Thymus (tissue), 11 donors: ENCODE results near the gene GRPR. TPM values are rescaled to one million over a fixed set of nuclear protein-coding genes. Genes with fewer than 3 reads are reported as not detected.
"Not testable (repeated sequence)": the region's sequence is repeated elsewhere in the genome, so short reads cannot be mapped to it uniquely, and the experiment has no call there.

ENCODE experiments used
- DNase-seq, 9 donors: peaks; one replicate each; pipeline ENCODE4 v3.0.0-alpha.2; 2013; ENCODE audit warnings: low spot score in 9 of 9, low read depth in 6 of 9, missing footprints in 1 of 9
- H3K27ac ChIP-seq, 2 donors: one replicate each; pipeline ENCODE4 v1.5.1; 2013; ENCODE audit warnings: control low read depth in 1 of 2, low read depth in 1 of 2, low read length in 1 of 2, mild to moderate bottlenecking in 1 of 2, moderate library complexity in 1 of 2
- H3K27me3 ChIP-seq, 2 donors: one replicate each; pipeline ENCODE4 v1.5.1; 2013; ENCODE audit warnings: low read length in 1 of 2; ENCODE audit not compliant: control insufficient read depth in 2 of 2, insufficient read depth in 1 of 2
- H3K36me3 ChIP-seq, 2 donors: one replicate each; pipeline ENCODE4 v1.5.1; 2013; ENCODE audit warnings: low read length in 1 of 2, mild to moderate bottlenecking in 1 of 2, moderate library complexity in 1 of 2; ENCODE audit not compliant: control insufficient read depth in 2 of 2, insufficient read depth in 2 of 2
- H3K4me1 ChIP-seq, 2 donors: one replicate each; pipeline ENCODE4 v1.5.1; 2013; ENCODE audit warnings: low read length in 2 of 2; ENCODE audit not compliant: control insufficient read depth in 2 of 2, insufficient read depth in 2 of 2
- H3K4me3 ChIP-seq, 2 donors: one replicate each; pipeline ENCODE4 v1.5.1; 2013; ENCODE audit warnings: low read length in 2 of 2, control low read depth in 1 of 2, mild to moderate bottlenecking in 1 of 2
- H3K9me3 ChIP-seq, 2 donors: one replicate each; pipeline ENCODE4 v1.5.1; 2013; ENCODE audit warnings: low read length in 1 of 2, mild to moderate bottlenecking in 1 of 2; ENCODE audit not compliant: control insufficient read depth in 2 of 2, insufficient read depth in 1 of 2
- WGBS: extraction: QIAGEN DNeasy Blood & Tissue Kit; methylation state at CpG from one replicate; pipeline ENCODE4 v1.1.7; 2013; 5-methylcytosine and 5-hydroxymethylcytosine counted together
- polyA plus RNA-seq: library from polyadenylated mRNA; stranded (reverse); fragments of 200-250 nt; gene quantifications from one replicate; pipeline ENCODE4 v1.2.3, GENCODE V29; 2013
- total RNA-seq: library from RNA; stranded (reverse); fragments of 120-200 nt; gene quantifications from one replicate; pipeline ENCODE4 v1.2.4, GENCODE V29; 2013
- donor health status: healthy.

The GRPR gene
- total and polyA plus RNA-seq, 2 donors, result 0.02 to 0.05 TPM

- H3K27me3 ChIP-seq, result no peaks in the 10 kb centered on the region
- H3K9me3 ChIP-seq, result no peaks in the 10 kb centered on the region
- 89% methylated on average over 5 of the region's 5 CpGs for WGBS
- no peak for DNase-seq
- H3K27ac ChIP-seq, result no peak overlapping the region
- no peaks in the 10 kb centered on the region for H3K4me1 ChIP-seq
- H3K4me3 ChIP-seq, result no peak overlapping the region
- H3K36me3 ChIP-seq, result no peaks in the 10 kb centered on the region
Measured at GRCh38 chrX:16162391-16162790, 39.0 kb downstream of the GRPR start.

GRCh38 chrX:16164748-16165147 lies 41.4 kb downstream of the GRPR start:
- no peak overlapping the region for H3K27ac ChIP-seq

GRCh38 chrX:16167181-16167580 lies 43.8 kb downstream of the GRPR start, which contains the start of gene MAGEB17:
Gene MAGEB17 (plus strand): TSS chrX:16167481. CDS start chrX:16170383, 2,902 bp downstream.
- H3K9me3 ChIP-seq, result no peaks in the 10 kb centered on the region
- H3K36me3 ChIP-seq, result no peaks in the 10 kb centered on the region
- no peaks in the 10 kb centered on the region for H3K4me1 ChIP-seq
- WGBS, result 89% methylated on average over 5 of the region's 5 CpGs
- no peaks in the 10 kb centered on the region for H3K27me3 ChIP-seq
- H3K4me3 ChIP-seq, result no peak within 1 kb of the TSS
- no peak within 1 kb of the TSS for H3K27ac ChIP-seq
- no peak for DNase-seq

More at GRCh38 chrX:16164748-16165147, 41.4 kb downstream of the GRPR start:
- Histone ChIP-seq H3K9me3 (no peaks in the 10 kb centered on the region), H3K4me1 (no peaks in the 10 kb centered on the region), H3K4me3 (no peak overlapping the region), H3K27me3 (no peaks in the 10 kb centered on the region), H3K36me3 (no peaks in the 10 kb centered on the region)
- WGBS, result 94% methylated on average over 3 of the region's 3 CpGs
- DNase-seq, result no peak

- Histone ChIP-seq H3K4me3 (no peak overlapping the region), H3K36me3 (no peaks in the 10 kb centered on the region), H3K27me3 (no peaks in the 10 kb centered on the region), H3K9me3 (no peaks in the 10 kb centered on the region), H3K27ac (no peak overlapping the region), H3K4me1 (no peaks in the 10 kb centered on the region)
- no peak for DNase-seq
- 97% methylated on average over 9 of the region's 9 CpGs for WGBS
Measured at GRCh38 chrX:16171039-16171438, 47.7 kb downstream of the GRPR start.

GRCh38 chrX:16171944-16172343 lies 48.6 kb downstream of the GRPR start:
- H3K4me1 ChIP-seq, result no peaks in the 10 kb centered on the region
- whole genome bisulfite sequencing, result 88% methylated on average over 4 of the region's 4 CpGs

GRCh38 chrX:16172391-16172790 lies 49.0 kb downstream of the GRPR start:
- H3K4me1 ChIP-seq, result no peaks in the 10 kb centered on the region
- H3K27me3 ChIP-seq, result no peaks in the 10 kb centered on the region
- no peaks in the 10 kb centered on the region for H3K9me3 ChIP-seq
- no peak overlapping the region for H3K27ac ChIP-seq
- WGBS, result 97% methylated on average over 3 of the region's 3 CpGs
- no peak for DNase-seq
- no peak overlapping the region for H3K4me3 ChIP-seq
- no peaks in the 10 kb centered on the region for H3K36me3 ChIP-seq

More at GRCh38 chrX:16171944-16172343, 48.6 kb downstream of the GRPR start:
- Histone ChIP-seq H3K4me3 (no peak overlapping the region), H3K27ac (no peak overlapping the region), H3K27me3 (no peaks in the 10 kb centered on the region), H3K36me3 (no peaks in the 10 kb centered on the region), H3K9me3 (no peaks in the 10 kb centered on the region)
- no peak for DNase-seq

- H3K4me3 ChIP-seq, result no peak overlapping the region
- H3K4me1 ChIP-seq, result no peaks in the 10 kb centered on the region
- no peaks in the 10 kb centered on the region for H3K36me3 ChIP-seq
- no peaks in the 10 kb centered on the region for H3K27me3 ChIP-seq
- no peaks in the 10 kb centered on the region for H3K9me3 ChIP-seq
- 89% methylated on average over 3 of the region's 3 CpGs for WGBS
- H3K27ac ChIP-seq, result no peak overlapping the region
- no peak for DNase-seq
Measured at GRCh38 chrX:16175329-16176061, 52.1 kb downstream of the GRPR start.

- WGBS, result 60% methylated on average over 2 of the region's 2 CpGs
- no peaks in the 10 kb centered on the region for H3K4me1 ChIP-seq
- no peaks in the 10 kb centered on the region for H3K36me3 ChIP-seq
- H3K27ac ChIP-seq, result no peak overlapping the region
- H3K9me3 ChIP-seq, result no peaks in the 10 kb centered on the region
- no peaks in the 10 kb centered on the region for H3K27me3 ChIP-seq
- no peak overlapping the region for H3K4me3 ChIP-seq
- DNase-seq, result no peak
Measured at GRCh38 chrX:16177260-16177659, 53.9 kb downstream of the GRPR start.

GRCh38 chrX:16183843-16184242 lies 60.5 kb downstream of the GRPR start:
- 89% methylated on average over 10 of the region's 10 CpGs for WGBS
- not testable (repeated sequence) for DNase-seq, H3K4me1 ChIP-seq

More at GRCh38 chrX:16183843-16184242, 60.5 kb downstream of the GRPR start:
- H3K9me3 ChIP-seq, H3K36me3 ChIP-seq, H3K4me3 ChIP-seq, H3K27me3 ChIP-seq, H3K27ac ChIP-seq: not testable (repeated sequence)
